Coronary artery (tissue), 2 donors: ENCODE measurements around the gene FBXW5.

Experiments used
- DNase-seq: peaks from one replicate; pipeline ENCODE4 v3.0.0-alpha.2; 2017; ENCODE audit warnings: low spot score
- H3K27ac ChIP-seq, 2 donors: fragments of 200-600 bp; sonication (generic); one replicate each; pipeline ENCODE4 v1.5.1; 2016 to 2019
- H3K4me3 ChIP-seq: fragments of 200-600 bp; sonication (generic); 2 replicates; pipeline ENCODE4 v1.5.1; 2016; ENCODE audit warnings: mild to moderate bottlenecking, moderate library complexity
- TF ChIP-seq, protein P1 (sequence below): fragments of 200-600 bp; sonication (generic); IDR thresholded peaks from one replicate; pipeline ENCODE4 v1.5.1; 2019; ENCODE audit warnings: antibody characterized with exemption

The FBXW5 gene

DNA sequence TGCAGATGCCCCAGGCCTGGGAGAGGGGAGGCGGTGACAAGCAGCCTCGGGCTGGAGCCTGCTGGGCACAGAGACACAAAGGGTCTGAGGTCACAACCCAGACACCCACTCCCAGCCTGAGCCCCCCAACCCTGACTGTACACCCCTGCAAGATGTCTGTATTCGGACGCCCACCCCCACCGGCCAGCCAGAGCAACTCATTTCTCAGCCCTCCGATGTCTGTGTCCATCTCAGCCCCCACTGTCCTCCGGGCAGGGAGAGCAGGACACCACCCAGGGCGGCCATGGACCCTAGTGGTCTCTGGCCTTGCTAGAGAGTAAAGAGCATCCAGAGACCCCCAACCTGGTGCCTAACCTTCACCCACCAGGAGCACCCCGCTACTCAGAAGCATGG, 11.4 kb upstream of the FBXW5 start:
- TF ChIP-seq, protein P1, sequence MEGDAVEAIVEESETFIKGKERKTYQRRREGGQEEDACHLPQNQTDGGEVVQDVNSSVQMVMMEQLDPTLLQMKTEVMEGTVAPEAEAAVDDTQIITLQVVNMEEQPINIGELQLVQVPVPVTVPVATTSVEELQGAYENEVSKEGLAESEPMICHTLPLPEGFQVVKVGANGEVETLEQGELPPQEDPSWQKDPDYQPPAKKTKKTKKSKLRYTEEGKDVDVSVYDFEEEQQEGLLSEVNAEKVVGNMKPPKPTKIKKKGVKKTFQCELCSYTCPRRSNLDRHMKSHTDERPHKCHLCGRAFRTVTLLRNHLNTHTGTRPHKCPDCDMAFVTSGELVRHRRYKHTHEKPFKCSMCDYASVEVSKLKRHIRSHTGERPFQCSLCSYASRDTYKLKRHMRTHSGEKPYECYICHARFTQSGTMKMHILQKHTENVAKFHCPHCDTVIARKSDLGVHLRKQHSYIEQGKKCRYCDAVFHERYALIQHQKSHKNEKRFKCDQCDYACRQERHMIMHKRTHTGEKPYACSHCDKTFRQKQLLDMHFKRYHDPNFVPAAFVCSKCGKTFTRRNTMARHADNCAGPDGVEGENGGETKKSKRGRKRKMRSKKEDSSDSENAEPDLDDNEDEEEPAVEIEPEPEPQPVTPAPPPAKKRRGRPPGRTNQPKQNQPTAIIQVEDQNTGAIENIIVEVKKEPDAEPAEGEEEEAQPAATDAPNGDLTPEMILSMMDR, result no peak
- Histone ChIP-seq H3K4me3 (no peak overlapping the region), H3K27ac (no peak overlapping the region)
- DNase-seq, result no peak

DNA sequence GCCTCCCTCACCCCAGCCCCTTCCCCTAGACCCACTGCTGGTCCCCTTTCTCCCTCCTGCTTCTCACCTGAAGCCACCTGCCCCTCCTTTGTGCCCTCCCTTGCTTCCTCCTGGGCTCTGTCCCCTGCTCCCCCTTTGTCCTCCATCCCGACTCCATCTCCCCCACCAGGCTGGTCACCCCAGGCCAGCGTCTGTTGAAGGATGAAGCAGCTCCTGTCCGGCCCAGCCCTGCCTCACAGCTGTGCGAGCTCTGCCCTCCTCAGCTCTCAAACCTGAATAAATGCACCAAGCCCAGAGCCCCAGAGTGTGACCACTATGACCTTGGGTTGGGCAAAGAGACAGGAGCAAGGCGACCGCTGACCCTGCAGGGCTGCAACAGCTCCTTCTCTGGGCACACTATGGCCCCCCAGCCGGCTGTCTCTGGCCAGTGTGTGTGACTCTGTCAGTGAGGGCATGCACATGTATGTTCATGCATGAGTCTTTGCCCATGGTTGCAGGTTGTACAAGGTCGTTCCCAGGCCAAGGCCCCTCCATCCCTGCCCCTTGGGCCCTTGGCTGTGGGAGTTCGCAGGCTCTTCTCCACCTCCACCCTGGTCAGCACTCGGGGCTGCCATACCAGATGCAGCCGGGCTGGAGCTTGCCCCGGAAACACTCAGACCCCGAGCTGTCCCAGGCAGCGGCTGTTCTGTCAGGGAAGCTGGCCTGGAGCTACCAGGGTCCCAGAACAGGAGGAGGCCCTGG, 10.8 kb upstream of the FBXW5 start:
- no peak overlapping the region for H3K27ac ChIP-seq
- TF ChIP-seq, protein P1, result no peak
- no peak for DNase-seq
- no peak overlapping the region for H3K4me3 ChIP-seq

DNA sequence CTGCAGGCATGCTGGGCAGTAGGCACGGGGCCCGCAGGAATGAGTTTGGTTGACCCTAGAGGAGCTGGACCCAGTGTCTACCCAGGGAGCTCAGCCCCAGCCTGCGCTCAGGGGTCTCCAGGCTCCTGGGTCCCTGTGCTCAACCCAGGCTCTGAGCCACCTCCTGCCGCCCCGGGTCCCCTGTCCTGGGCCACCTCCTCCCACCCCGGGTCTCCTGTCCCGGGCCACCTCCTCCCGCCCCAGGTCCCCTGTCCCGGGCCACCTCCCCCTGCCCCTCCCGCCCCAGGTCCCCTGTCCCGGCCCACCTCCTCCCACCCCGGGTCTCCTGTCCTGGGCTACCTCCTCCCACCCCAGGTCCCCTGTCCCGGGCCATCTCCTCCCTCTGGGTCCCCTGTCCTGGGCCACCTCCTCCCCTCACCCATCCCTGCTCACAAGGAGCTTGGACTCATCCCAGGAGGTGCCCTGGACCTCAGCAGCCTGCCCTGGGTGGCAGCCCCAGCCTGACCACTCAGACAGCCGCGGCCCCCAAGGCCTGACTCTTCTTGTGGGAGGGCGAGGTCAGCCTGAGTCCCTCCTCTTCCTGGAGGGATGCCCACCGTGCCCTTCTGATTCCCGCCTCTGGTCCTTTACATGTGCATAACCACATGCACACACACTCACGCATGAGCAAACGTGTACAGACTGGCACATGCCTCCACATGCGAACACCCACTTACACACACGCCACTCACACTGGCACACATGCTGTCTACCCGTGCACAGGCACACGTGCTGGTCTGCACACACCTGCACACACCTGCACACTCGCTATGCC, 9.9 kb upstream of the FBXW5 start:
- Histone ChIP-seq H3K27ac (no peak overlapping the region), H3K4me3 (no peak overlapping the region)
- DNase-seq, result no peak
- TF ChIP-seq, protein P1, result no peak

DNA sequence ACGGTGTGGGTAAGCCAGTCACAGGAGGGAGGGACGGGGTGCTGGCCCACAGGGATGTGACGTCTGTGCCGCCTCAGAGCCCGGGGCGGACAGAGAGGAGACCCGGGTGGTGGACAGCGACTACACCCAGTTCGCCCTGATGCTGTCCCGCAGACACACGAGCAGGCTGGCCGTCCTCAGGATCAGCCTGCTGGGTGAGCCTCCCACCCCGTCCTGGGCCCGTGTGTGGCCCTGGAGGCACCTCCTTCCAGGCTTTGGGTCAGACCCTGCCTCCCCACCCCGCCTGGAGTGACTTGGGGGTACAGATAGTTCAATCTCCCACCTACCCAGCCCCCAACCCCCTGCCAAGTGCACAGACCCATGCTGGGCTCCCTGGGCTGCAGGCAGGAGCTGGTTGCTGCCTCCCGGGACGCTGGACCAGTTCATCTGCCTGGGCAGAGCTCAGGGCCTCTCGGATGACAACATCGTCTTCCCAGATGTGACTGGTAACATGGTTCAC, 9.3 kb upstream of the FBXW5 start:
- no peak for DNase-seq

DNA sequence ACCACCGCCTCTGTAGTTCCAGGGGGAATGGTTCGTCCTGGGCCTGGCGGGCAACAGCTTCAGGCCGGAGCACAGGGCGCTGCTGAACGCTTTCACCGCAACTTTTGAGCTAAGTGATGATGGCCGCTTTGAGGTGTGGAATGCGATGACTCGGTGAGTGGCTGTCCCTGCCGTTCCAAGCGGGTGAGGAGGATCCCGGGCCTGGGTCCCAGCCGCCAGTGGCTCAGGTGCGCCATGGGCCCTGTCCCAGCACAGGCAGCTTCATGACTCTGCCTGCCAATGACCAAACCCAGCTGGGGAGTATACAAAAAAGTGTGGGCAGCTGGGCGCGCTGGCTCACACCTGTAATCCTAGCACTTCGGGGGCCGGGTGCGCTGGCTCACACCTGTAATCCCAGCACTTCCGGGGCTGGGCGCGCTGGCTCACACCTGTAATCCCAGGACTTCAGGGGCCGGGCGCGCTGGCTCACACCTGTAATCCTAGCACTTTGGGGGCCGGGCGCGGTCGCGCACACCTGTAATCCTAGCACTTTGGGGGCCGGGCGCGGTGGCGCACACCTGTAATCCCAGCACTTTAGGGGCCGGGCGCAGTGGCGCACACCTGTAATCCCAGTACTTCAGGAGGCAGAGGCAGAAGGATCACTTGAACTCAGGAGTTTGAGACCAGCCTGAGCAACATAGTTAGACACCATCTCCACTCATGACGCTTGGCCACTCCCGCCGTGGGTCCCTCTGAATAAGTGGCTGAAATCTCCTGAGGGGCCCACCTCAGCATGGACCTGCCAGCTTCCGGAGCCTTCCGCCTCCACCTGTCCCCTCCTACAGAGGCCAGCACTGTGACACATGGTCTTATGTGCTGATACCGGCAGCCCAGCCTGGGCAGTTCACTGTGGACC, 8.6 kb upstream of the FBXW5 start:
- DNase-seq, result no peak
- TF ChIP-seq, protein P1, result no peak
- no peak overlapping the region for H3K27ac ChIP-seq
- no peak overlapping the region for H3K4me3 ChIP-seq

More for the DNA sequence above, 9.3 kb upstream of the FBXW5 start:
- Histone ChIP-seq H3K27ac (no peak overlapping the region), H3K4me3 (no peak overlapping the region)
- TF ChIP-seq, protein P1, result no peak

DNA sequence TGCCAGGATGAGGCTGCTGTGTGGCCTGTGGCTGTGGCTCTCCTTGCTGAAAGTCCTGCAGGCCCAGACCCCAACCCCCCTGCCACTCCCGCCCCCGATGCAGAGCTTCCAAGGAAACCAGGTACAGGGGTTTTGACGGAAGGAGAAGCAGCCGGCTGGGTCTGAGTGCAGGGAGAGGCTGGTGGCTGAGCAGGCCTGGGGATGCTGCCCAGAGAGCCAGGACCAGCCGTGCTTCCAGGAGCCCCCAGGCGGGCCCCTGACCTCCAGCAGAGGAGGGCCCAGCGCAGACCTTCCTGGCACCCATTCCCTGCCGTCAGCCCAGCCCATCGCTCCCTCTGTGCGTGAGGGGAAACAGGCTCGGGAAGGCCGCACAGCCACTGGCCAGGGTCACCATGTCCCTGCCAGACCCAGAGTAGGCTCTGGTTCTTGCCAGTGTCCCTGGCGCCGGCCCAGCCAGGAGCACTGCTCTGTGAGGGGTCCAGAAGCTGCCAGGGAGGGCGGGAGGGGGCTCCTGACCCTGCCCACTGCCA, 7.8 kb upstream of the FBXW5 start:
- TF ChIP-seq, protein P1, result no peak
- Histone ChIP-seq H3K4me3 (no peak overlapping the region), H3K27ac (no peak overlapping the region)
- no peak for DNase-seq
